CD4-positive, alpha-beta T cell (primary cell): ENCODE data around the gene CKB. TPM values are rescaled to one million over a fixed set of nuclear protein-coding genes. Genes with fewer than 3 reads are reported as not detected.

Source experiments
- ATAC-seq: fragments of 200-7000 bp; cut with Tn5 transposase; one replicate; pipeline ENCODE4 v1.10.0; 2022; ENCODE audit warnings: mild to moderate bottlenecking; ENCODE audit not compliant: poor library complexity
- CTCF ChIA-PET: fragments of 350-600 bp; sonication (Branson Sonifier 250); formaldehyde crosslinking; loops from one replicate; lab custom pipeline; 2021; ENCODE audit warnings: antibody characterized with exemption, inconsistent platforms; lab: Charles Lee
- POLR2A ChIA-PET: fragments of 350-600 bp; sonication (Branson Sonifier 250); formaldehyde crosslinking; loops from one replicate; lab custom pipeline; 2021; ENCODE audit warnings: antibody characterized with exemption, inconsistent platforms; lab: Charles Lee
- DNase-seq, 14 experiments: peaks; one replicate each; pipeline ENCODE4 v3.0.0-alpha.2; 2013 to 2020; ENCODE audit warnings: mixed read lengths in 2 of 14
- H3K27ac ChIP-seq, 2 donors: one replicate each; pipeline versions ENCODE4 v1.5.1 to v1.7.0; 2013; ENCODE audit warnings: low read length in 2 of 2, low read depth in 1 of 2, mild to moderate bottlenecking in 1 of 2
- H3K27me3 ChIP-seq, 2 experiments: 1 replicate in 1 of 2; 2 replicates in 1 of 2; pipeline versions ENCODE4 v1.6.1 to v1.7.0; 2013; ENCODE audit warnings: low read length in 2 of 2, control low read depth in 1 of 2, mild to moderate bottlenecking in 1 of 2, moderate library complexity in 1 of 2; ENCODE audit not compliant: insufficient read depth in 2 of 2, control insufficient read depth in 1 of 2
- H3K36me3 ChIP-seq: one replicate; pipeline ENCODE4 v1.6.1; 2013; ENCODE audit warnings: low read length, control low read depth; ENCODE audit not compliant: insufficient read depth
- H3K4me1 ChIP-seq: one replicate; pipeline ENCODE4 v1.6.1; 2013; ENCODE audit warnings: low read length, control low read depth; ENCODE audit not compliant: insufficient read depth
- H3K4me3 ChIP-seq: one replicate; pipeline ENCODE4 v1.5.1; 2013; ENCODE audit warnings: mild to moderate bottlenecking, low read length, moderate library complexity
- H3K9me3 ChIP-seq, 2 experiments: 1 replicate in 1 of 2; 2 replicates in 1 of 2; pipeline versions ENCODE4 v1.6.1 to v1.7.0; 2013; ENCODE audit warnings: low read length in 2 of 2, mild to moderate bottlenecking in 2 of 2, control low read depth in 1 of 2, moderate library complexity in 1 of 2; ENCODE audit not compliant: control insufficient read depth in 1 of 2, insufficient read depth in 1 of 2
- H3K27ac Mint-ChIP-seq: one replicate; pipeline ENCODE4 v1.8.0; 2020; ENCODE audit warnings: mixed read lengths
- H3K27me3 Mint-ChIP-seq: one replicate; pipeline ENCODE4 v1.8.0; 2021; ENCODE audit warnings: mixed read lengths
- H3K36me3 Mint-ChIP-seq: one replicate; pipeline ENCODE4 v1.8.0; 2021; ENCODE audit warnings: low read depth, mixed read lengths
- H3K4me1 Mint-ChIP-seq: one replicate; pipeline ENCODE4 v1.8.0; 2021; ENCODE audit warnings: low read depth, mixed read lengths
- H3K4me3 Mint-ChIP-seq: one replicate; pipeline ENCODE4 v1.8.0; 2020; ENCODE audit warnings: mild to moderate bottlenecking, mixed read lengths
- H3K9me3 Mint-ChIP-seq: one replicate; pipeline ENCODE4 v1.8.0; 2020; ENCODE audit warnings: mixed read lengths
- CTCF ChIP-seq: fragments of 200-600 bp; IDR thresholded peaks from one replicate; pipeline ENCODE4 v1.8.0; 2022; ENCODE audit warnings: antibody characterized with exemption, mild to moderate bottlenecking
- intact Hi-C, 2 experiments: fragments of 100-400 bp; cut with DNase I in 1 of 2; cut with micrococcal nuclease in 1 of 2; formaldehyde crosslinking; loops; one replicate each; pipeline versions ENCODE4 v1.15.1 to v1.9.0; 2023 to 2025; cut with DNase I, micrococcal nuclease
- total RNA-seq, 174 experiments: library from RNA in 2 of 174; stranded (reverse) in 2 of 174; gene quantifications; one replicate each; pipeline ENCODE4 v1.2.3 and lab custom pipeline; 2021 to 2026

CKB gene
- total RNA-seq, 2 experiments from 2014 or later = 5.8 to 6.6 TPM

DNA sequence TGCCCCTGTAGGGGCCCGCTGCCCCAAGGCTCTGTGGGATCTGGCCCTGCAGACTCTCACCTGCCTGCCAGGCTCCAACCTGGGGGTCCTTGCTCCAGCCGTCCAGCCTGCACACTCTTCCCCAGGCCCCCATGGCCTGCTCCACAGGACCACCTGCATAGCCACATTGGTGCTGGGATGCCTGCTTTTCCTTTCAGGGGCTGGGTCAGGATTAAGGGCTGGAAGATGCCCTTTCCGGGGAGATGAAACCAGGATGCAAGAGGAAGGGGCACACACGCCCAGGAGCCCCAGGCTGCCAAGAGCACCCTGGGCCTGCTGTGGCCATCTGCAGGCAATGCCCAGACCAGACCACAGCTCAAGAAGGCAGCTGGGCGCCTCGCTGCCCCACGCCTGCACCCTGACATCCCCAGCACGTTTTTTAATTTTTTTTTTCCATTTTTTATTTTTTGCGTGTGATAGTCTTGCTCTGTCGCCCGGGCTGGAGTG, 24.9 kb upstream of the CKB start:
- no peak for TF ChIP-seq CTCF
- ATAC-seq (no peak), DNase-seq (no peak)
- Histone ChIP-seq H3K9me3 (no peaks in the 10 kb centered on the region), H3K36me3 (no peaks in the 10 kb centered on the region), H3K4me1 (peaks cover 8% of the 10 kb centered on the region), H3K4me3 (no peak overlapping the region), H3K27ac (no peak overlapping the region), H3K27me3 (peaks cover 0 to 3% of the 10 kb centered on the region in 2 experiments)
- CTCF ChIA-PET = interaction anchor here (0.8 to 3.8 kb wide), 4 partner anchors 26 to 48 kb away, joined by 3 to 22 read pairs (median 6); no protein-coding TSS in a partner anchor
- intact Hi-C loops = loop anchor here (2.0 to 5.0 kb wide), 2 partner anchors 440 to 443 kb away; no protein-coding TSS in a partner anchor
- Mint-ChIP-seq H3K27me3 (no peaks in the 10 kb centered on the region), H3K36me3 (no peaks in the 10 kb centered on the region), H3K9me3 (no peaks in the 10 kb centered on the region), H3K4me1 (no peaks in the 10 kb centered on the region), H3K4me3 (no peak overlapping the region), H3K27ac (no peak overlapping the region)
- POLR2A ChIA-PET = no interaction called here

- Mint-ChIP-seq H3K27ac (no peak overlapping the region), H3K36me3 (no peaks in the 10 kb centered on the region), H3K4me1 (no peaks in the 10 kb centered on the region), H3K27me3 (no peaks in the 10 kb centered on the region), H3K4me3 (no peak overlapping the region), H3K9me3 (no peaks in the 10 kb centered on the region)
- DNase-seq = peak; percentile 59 to 85 (median 71)
- ATAC-seq = peak; percentile 88
- TF ChIP-seq CTCF = peak; percentile 92
- Histone ChIP-seq H3K27me3 (peaks cover 3 to 8% of the 10 kb centered on the region in 2 experiments), H3K4me1 (peaks cover 8% of the 10 kb centered on the region), H3K4me3 (no peak overlapping the region), H3K9me3 (no peaks in the 10 kb centered on the region), H3K36me3 (no peaks in the 10 kb centered on the region), H3K27ac (no peak overlapping the region)
- intact Hi-C loops = loop anchor here (1.0 to 5.0 kb wide), 4 partner anchors 29 to 442 kb away; no protein-coding TSS in a partner anchor
- POLR2A ChIA-PET = no interaction called here
- CTCF ChIA-PET = interaction anchor here (0.6 to 3.8 kb wide), 5 partner anchors 26 to 47 kb away, joined by 3 to 22 read pairs (median 6); no protein-coding TSS in a partner anchor
These were observed 24.2 kb upstream of the CKB start for GRCh38 chr14:103546652-103547454.

DNA sequence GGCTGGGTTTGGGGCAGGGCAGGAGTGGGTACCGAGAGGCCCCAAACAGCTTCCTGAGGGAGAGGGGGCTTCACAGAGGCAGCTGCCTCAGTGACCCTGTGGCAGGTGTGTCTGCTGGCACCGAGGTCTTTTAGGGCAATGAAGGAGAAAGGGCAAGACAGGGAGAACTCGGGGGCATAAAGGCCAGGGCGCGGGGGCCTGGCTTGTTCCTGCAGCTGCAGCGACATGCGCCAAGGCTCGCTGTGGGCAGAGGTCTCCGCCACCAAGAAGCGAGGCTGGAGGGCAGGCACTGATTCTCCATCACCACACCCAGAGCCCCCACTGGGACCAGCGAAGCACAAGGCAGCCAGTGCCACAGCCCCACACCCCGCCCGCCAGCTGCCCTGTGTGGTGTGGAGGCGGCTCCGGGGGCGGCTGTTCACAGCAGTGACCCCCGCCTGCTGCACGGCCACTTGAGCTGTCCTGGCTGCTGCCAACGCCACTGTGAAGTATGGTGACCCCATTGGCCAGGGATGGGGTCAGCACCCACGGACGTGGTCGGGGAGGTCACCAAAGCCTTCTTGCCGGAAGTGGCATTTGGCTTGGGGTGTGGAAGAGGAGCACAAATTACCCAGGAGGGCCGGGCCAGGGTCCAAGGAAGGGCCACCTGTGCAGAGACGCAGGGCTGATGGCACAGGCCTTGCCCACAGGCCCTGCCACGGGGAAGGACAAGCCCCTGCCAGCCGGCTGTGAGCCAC, 23.5 kb upstream of the CKB start:
- intact Hi-C loops = loop anchor here (1.0 to 5.0 kb wide), 4 partner anchors 28 to 441 kb away; no protein-coding TSS in a partner anchor
- Mint-ChIP-seq H3K27ac (no peak overlapping the region), H3K36me3 (no peaks in the 10 kb centered on the region), H3K4me1 (no peaks in the 10 kb centered on the region), H3K27me3 (no peaks in the 10 kb centered on the region), H3K4me3 (no peak overlapping the region), H3K9me3 (no peaks in the 10 kb centered on the region)
- H3K27ac ChIP-seq = no peak overlapping the region
- CTCF ChIA-PET = interaction anchor here (0.6 to 3.8 kb wide), 4 partner anchors 25 to 46 kb away, joined by 3 to 22 read pairs (median 6); no protein-coding TSS in a partner anchor
- H3K36me3 ChIP-seq = no peaks in the 10 kb centered on the region
- peaks cover 8% of the 10 kb centered on the region for H3K4me1 ChIP-seq
- POLR2A ChIA-PET = no interaction called here
- H3K4me3 ChIP-seq = no peak overlapping the region
- peaks cover 3 to 8% of the 10 kb centered on the region in 2 experiments for H3K27me3 ChIP-seq
- H3K9me3 ChIP-seq = no peaks in the 10 kb centered on the region
- ATAC-seq (no peak), DNase-seq (no peak)
- no peak for TF ChIP-seq CTCF
